CD4-positive, alpha-beta T cell treated with Interleukin-15 for 4 hours (primary cell): ENCODE results near the gene OR2T6.
"Not testable (repeated sequence)": the region's sequence is repeated elsewhere in the genome, so short reads cannot be mapped to it uniquely, and the experiment has no call there.

Experiments
- DNase-seq: peaks from one replicate; pipeline ENCODE4 v3.0.0-alpha.2; 2020; ENCODE audit warnings: low spot score

Gene OR2T6

DNA sequence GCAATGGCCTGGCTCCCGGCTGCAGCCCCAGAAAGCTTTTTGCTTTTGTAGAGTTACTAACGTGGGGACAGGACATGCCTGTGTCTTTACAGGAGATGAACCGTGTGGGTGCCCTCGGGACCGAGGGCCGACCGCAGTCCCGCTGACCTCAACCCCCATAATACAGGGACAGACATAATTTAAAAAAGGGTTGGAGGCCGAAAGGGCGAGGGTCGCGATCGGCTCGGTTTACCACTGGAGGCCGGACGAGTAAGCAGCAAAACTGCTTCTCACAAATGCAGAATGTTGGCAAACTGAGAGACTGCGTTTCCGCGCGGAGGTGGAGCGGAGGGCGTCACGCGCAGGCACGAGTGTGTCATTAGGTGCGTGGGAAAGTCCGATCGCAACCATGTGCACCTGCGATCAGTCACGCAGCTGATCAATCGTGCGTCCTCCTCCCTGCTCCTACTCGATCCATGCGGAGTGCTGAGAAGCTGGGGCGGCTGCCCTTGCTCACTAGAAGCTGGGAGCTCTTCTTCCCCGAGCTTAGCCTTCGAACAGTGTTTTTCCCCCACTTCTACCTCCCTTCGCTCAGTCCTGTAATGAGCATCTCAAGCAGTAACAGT, 58.4 kb downstream of the OR2T6 start:
- DNase-seq = not testable (repeated sequence)

GRCh38 chr1:248434913-248435312, 59.4 kb downstream of the OR2T6 start:
- not testable (repeated sequence) for DNase-seq

- DNase-seq = not testable (repeated sequence)
Observed at GRCh38 chr1:248436303-248436702, 60.8 kb downstream of the OR2T6 start.

- DNase-seq = not testable (repeated sequence)
Observed at GRCh38 chr1:248438668-248439067, 63.1 kb downstream of the OR2T6 start.

DNA sequence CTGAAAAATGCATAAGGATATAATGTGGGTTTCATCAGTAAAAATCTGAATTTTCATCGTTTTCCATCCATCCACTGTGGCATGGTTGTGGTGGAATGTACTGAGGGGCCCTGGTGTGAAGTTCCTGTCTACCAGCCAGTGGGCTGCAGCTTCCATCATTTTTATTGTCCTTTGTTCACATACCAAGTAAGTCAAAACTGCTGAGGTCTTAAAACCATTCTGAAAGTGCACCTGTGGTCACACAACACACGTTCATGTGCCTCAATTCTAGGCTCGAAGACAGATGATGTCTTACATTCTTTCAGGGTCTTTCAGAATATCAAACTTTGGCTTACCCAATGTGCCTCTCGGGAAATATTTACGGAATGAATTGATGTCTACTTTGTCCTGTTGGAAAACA, 63.7 kb downstream of the OR2T6 start:
- DNase-seq = not testable (repeated sequence)
